Measurements from ENCODE around the gene SFT2D2. TPM values are rescaled to one million over a fixed set of nuclear protein-coding genes. Genes with fewer than 3 reads are reported as not detected.

The SFT2D2 gene

DNA sequence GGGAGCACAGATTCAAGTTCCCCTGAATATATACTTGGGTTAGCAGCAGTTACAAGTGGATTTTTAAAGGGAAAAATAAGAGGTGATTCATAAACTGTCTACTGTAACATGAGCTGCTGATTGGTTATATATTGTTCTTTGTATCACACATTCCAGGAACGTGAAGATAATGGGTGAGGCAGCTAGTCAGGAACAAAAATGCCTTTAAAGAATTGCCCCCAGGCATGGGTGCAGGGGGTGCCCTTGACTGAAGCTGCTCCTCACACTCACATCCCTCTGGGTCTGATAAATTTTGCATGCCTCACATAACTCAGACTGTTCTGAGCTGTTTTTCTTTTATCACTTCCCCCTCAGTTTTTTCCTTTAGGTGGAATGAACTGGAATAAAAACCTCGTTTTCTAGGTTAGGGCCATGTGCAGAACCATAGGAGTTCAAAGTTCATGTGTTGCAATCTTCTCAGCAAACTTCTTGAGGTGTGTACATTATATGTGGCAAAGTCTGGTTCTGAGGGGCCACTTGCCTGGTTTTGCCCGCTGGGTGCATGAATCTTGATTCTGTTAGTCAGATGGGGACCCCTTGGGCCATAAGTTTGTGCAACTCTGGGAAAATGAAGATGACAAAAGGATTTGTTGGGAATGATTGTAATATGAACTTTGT is 76.0 kb downstream of the SFT2D2 start:
- H3K36me3 ChIP-seq (replicated peaks in 1 of 2; ENCODE audit: control insufficient read depth in 2 of 2, insufficient read depth in 2 of 2, low read length in 2 of 2) = no peaks in the 10 kb centered on the region

More for the DNA sequence above, 76.0 kb downstream of the SFT2D2 start:
- Histone ChIP-seq H3K27me3 (ENCODE audit: control insufficient read depth in 3 of 3, insufficient read depth in 3 of 3, low read depth in 1 of 3, low read length in 3 of 3) (no peaks in the 10 kb centered on the region), H2AK5ac (ENCODE audit: low read depth, low read length) (no peak overlapping the region), H3K4me3 (ENCODE audit: low read length in 2 of 2) (no peak overlapping the region), H3K4me1 (ENCODE audit: control insufficient read depth in 2 of 2, insufficient read depth in 1 of 2, low read depth in 1 of 2, low read length in 2 of 2) (peaks cover 0 to 2% of the 10 kb centered on the region in 2 donors), H3K4me2 (ENCODE audit: insufficient read depth, low read length, poor library complexity, severe bottlenecking) (no peak overlapping the region), H3K18ac (ENCODE audit: low read length) (no peak overlapping the region), H3K9me3 (replicated peaks in 1 of 2; ENCODE audit: control insufficient read depth in 2 of 2, insufficient read depth in 1 of 2, low read depth in 1 of 2, low read length in 2 of 2) (no peaks in the 10 kb centered on the region), H2BK5ac (ENCODE audit: low read length) (no peak overlapping the region), H3K79me1 (ENCODE audit: low read depth, low read length) (no peaks in the 10 kb centered on the region), H2BK12ac (ENCODE audit: low read length) (no peak overlapping the region), H3K23ac (ENCODE audit: low read depth, low read length, poor library complexity) (no peak overlapping the region), H3K27ac (replicated peaks; ENCODE audit: low read length) (no peak overlapping the region), H2BK120ac (ENCODE audit: low read depth, low read length) (no peak overlapping the region), H3K14ac (ENCODE audit: low read length) (no peak overlapping the region), H4K8ac (ENCODE audit: low read depth, low read length) (no peak overlapping the region), H2AFZ (ENCODE audit: low read length) (no peak overlapping the region), H3K9ac (ENCODE audit: low read depth, low read length, poor library complexity) (no peak overlapping the region), H2BK15ac (ENCODE audit: low read length) (no peak overlapping the region), H4K91ac (ENCODE audit: low read depth, low read length, poor library complexity) (no peak overlapping the region), H3K4ac (ENCODE audit: low read length) (no peak overlapping the region)
- no peak for DNase-seq (ENCODE audit: low spot score)
- WGBS, 2 donors (ENCODE audit: extremely low coverage in 2 of 2, insufficient read length in 2 of 2, insufficient replicate concordance in 1 of 2) = no CpG with 5 or more reads among the region's 3 CpGs

Small RNA genes within 50 kb of the gene (small RNA-seq; reads per million reads assigned to genes)
- gene AL021397.1 (ENCODE audit: insufficient read depth) = not detected
- gene RNU6-1310P (ENCODE audit: insufficient read depth) = not detected
